ENCODE data around the gene REPIN1. TPM values are rescaled to one million over a fixed set of nuclear protein-coding genes. Genes with fewer than 3 reads are reported as not detected.
A peak's percentile ranks its signal among the peaks of the same experiment; 100 is the strongest.

Gene REPIN1
- total and polyA plus RNA-seq, 8 donors = 61.5 to 110 (median 71.6) TPM

GRCh38 chr7:150332852-150333635 lies 35.6 kb upstream of the REPIN1 start:
- DNase-seq = no peak
- H3K27me3 ChIP-seq = no peaks in the 10 kb centered on the region
- ATAC-seq = no peak
- H3K27ac ChIP-seq = no peak overlapping the region
- H3K4me3 ChIP-seq = no peak overlapping the region
- H3K36me3 ChIP-seq = peaks cover 0 to 57% of the 10 kb centered on the region in 2 donors
- H3K4me1 ChIP-seq = no peaks in the 10 kb centered on the region
- no peaks in the 10 kb centered on the region for H3K9me3 ChIP-seq
- intact Hi-C loops (cut with DNase I) = no loop called here
- TF ChIP-seq CTCF (IDR thresholded peaks at IDR 0.05) = no peak

GRCh38 chr7:150333659-150334058 lies 35.0 kb upstream of the REPIN1 start:
- H3K36me3 ChIP-seq = peaks cover 0 to 54% of the 10 kb centered on the region in 2 donors
- no peak for TF ChIP-seq CTCF (IDR thresholded peaks at IDR 0.05)
- H3K27ac ChIP-seq = no peak overlapping the region
- no peaks in the 10 kb centered on the region for H3K9me3 ChIP-seq
- intact Hi-C loops (cut with DNase I) = no loop called here
- DNase-seq (no peak), ATAC-seq (no peak)
- H3K4me1 ChIP-seq = no peaks in the 10 kb centered on the region
- H3K27me3 ChIP-seq = no peaks in the 10 kb centered on the region
- no peak overlapping the region for H3K4me3 ChIP-seq

GRCh38 chr7:150334108-150334507 lies 34.5 kb upstream of the REPIN1 start:
- intact Hi-C loops (cut with DNase I) = no loop called here
- H3K9me3 ChIP-seq = no peaks in the 10 kb centered on the region
- no peaks in the 10 kb centered on the region for H3K4me1 ChIP-seq
- peaks cover 0 to 3% of the 10 kb centered on the region in 2 donors for H3K27me3 ChIP-seq
- H3K27ac ChIP-seq = no peak overlapping the region
- ATAC-seq = no peak
- H3K4me3 ChIP-seq = no peak overlapping the region
- peaks cover 0 to 49% of the 10 kb centered on the region in 2 donors for H3K36me3 ChIP-seq
- DNase-seq = no peak
- TF ChIP-seq CTCF (IDR thresholded peaks at IDR 0.05) = no peak

GRCh38 chr7:150335108-150335773 lies 33.4 kb upstream of the REPIN1 start:
- ATAC-seq (peak; percentile 44), DNase-seq (peak in 2 of 4 donors; percentile 93 to 95)
- Histone ChIP-seq H3K36me3 (peaks cover 0 to 38% of the 10 kb centered on the region in 2 donors), H3K9me3 (no peaks in the 10 kb centered on the region), H3K4me1 (peaks cover 0 to 6% of the 10 kb centered on the region in 2 donors), H3K27me3 (peaks cover 0 to 14% of the 10 kb centered on the region in 2 donors), H3K4me3 (no peak overlapping the region), H3K27ac (peak overlapping the region; percentile 30 to 48)
- intact Hi-C loops (cut with DNase I) = no loop called here
- no peak for TF ChIP-seq CTCF (IDR thresholded peaks at IDR 0.05)

- H3K36me3 ChIP-seq = peaks cover 0 to 33% of the 10 kb centered on the region in 2 donors
- H3K9me3 ChIP-seq = no peaks in the 10 kb centered on the region
- intact Hi-C loops (cut with DNase I) = no loop called here
- no peak overlapping the region for H3K4me3 ChIP-seq
- no peak for TF ChIP-seq CTCF (IDR thresholded peaks at IDR 0.05)
- peaks cover 1 to 19% of the 10 kb centered on the region in 2 donors for H3K27me3 ChIP-seq
- DNase-seq (no peak), ATAC-seq (no peak)
- H3K4me1 ChIP-seq = peaks cover 0 to 11% of the 10 kb centered on the region in 2 donors
- H3K27ac ChIP-seq = peak overlapping the region; percentile 30 to 48
These were observed 32.9 kb upstream of the REPIN1 start for GRCh38 chr7:150335774-150336112.

Data from left lung (tissue), 10 donors.